Retinal pigment epithelial cell (primary cell): ENCODE results near the gene OR2F1.

Source experiments
- DNase-seq: peaks from one replicate; pipeline ENCODE4 v3.0.0-alpha.2; 2010; ENCODE audit warnings: low read depth
- H3K4me3 ChIP-seq: 2 replicates; pipeline ENCODE4 v1.5.1; 2011; ENCODE audit warnings: mild to moderate bottlenecking, low read length, control low read depth, moderate library complexity
- TF ChIP-seq, protein P1 (sequence below): conservative IDR thresholded peaks from 2 replicates; pipeline ENCODE4 v1.5.1; 2011; ENCODE audit warnings: low read depth, low read length, control low read depth, inconsistent platforms

The OR2F1 gene

DNA sequence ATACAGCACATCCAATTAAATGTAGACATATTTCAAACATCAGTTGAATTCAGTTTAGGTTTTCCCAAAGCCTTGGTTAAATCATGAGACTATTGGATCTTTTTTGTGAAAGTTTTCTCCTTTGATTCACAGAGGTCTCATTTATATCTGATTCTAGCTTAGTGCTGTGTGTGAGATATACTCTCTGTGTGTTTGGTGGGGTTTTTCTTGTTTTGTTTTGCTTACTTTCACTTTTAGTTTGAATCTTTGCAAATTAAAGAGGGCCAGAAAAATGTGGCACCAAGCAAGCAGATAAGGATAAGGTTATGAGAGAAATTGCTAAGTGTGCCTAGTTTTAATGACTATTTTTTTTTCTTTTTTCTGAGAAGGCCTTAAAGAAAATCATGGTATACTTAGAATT lies 32.9 kb downstream of the OR2F1 start:
- TF ChIP-seq, protein P1, sequence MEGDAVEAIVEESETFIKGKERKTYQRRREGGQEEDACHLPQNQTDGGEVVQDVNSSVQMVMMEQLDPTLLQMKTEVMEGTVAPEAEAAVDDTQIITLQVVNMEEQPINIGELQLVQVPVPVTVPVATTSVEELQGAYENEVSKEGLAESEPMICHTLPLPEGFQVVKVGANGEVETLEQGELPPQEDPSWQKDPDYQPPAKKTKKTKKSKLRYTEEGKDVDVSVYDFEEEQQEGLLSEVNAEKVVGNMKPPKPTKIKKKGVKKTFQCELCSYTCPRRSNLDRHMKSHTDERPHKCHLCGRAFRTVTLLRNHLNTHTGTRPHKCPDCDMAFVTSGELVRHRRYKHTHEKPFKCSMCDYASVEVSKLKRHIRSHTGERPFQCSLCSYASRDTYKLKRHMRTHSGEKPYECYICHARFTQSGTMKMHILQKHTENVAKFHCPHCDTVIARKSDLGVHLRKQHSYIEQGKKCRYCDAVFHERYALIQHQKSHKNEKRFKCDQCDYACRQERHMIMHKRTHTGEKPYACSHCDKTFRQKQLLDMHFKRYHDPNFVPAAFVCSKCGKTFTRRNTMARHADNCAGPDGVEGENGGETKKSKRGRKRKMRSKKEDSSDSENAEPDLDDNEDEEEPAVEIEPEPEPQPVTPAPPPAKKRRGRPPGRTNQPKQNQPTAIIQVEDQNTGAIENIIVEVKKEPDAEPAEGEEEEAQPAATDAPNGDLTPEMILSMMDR: no peak

DNA sequence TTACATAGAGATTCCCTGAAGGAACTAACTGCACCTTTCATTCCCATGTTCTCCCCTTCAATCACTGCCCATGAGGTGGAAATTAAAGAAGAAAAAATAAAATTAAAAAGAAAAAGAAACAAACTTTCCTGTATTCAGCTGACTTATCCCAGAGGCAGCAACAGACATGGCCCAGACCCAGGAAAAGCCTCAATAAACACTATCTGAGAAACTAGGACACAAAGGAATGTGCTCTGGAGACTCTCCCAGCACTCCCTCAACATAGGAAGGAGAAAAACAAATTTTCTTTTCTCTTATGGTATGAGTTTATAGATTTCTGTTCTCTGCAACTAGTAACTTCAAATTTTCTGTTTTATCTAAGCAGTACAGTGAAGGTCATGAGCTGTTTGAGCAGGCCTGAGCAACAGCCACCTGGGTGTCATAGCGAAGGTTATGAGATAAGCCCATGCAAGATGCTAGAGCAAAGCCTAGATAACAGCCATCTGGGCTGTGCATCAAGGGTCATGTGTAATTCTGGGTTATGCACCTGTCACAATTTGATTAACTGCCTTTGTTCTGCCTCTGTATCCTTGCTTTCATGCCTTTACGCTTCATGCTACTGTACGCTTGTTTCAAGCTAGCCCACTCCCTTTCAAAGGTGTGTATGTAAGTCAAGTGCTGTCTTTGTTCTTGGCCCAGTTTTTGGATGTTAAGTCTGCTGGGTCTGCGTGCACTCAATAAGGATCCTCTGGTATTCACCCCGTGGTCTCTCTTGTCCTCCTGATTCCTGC lies 34.5 kb downstream of the OR2F1 start:
- TF ChIP-seq, protein P1: no peak
- H3K4me3 ChIP-seq: no peak overlapping the region
- no peak for DNase-seq

More for the DNA sequence above, 32.9 kb downstream of the OR2F1 start:
- H3K4me3 ChIP-seq: no peak overlapping the region
- DNase-seq: no peak

DNA sequence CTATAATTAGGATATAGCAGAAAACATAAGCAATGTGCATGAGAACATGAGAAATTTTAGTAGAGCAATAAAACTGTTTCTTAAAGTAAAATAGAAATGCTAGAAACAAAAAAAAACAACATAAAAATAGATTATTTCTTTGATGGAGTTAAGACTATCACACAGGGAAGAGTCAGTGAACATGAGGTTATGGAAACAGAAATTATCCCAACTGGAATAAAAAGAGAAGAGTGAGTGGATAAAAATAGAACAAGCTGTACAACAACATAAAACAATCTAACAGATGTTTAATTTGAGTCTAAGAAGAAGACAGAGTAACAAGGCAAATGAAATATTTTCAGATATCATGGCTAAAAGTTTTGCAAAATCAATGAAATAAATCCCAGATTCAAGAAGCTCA lies 38.0 kb downstream of the OR2F1 start:
- TF ChIP-seq, protein P1: no peak
- H3K4me3 ChIP-seq: no peak overlapping the region
- DNase-seq: no peak

DNA sequence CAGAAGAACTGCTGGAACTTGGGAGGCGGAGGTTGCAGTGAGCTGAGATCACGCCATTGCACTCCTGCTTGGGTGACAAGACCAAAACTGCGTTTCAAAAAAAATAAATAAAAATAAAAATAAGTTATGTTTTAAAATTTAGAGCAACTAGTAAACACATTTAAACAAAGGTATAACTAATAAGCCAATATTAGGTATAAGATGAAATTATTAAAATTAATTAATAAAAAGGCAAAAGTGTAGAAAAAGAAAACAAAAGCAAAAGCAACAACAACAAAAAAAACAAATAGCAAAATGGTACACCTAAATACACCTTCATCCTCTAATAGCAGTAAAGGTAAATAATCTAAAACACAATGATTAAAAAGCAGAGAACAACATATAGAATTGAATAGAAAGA lies 39.3 kb downstream of the OR2F1 start:
- DNase-seq: no peak
- TF ChIP-seq, protein P1: no peak
- H3K4me3 ChIP-seq: no peak overlapping the region

DNA sequence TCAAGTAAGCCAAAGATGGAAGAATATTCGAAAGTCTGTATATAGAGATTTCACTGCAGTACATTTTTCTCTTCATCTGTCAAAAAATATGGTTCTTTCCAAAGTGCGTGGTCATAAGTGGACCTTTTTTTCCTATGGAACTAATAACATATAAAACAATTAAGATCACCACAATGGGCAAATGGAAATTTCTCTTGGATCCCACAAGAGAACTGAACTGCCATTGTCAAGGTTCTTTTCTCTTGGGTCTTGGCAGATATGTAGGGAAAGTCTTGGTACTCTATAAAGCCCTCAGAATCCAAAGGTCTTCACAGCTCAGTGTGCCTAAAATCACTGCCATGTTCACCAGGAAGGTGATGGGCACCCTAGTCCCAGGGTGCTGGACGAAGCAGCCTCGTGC lies 45.4 kb downstream of the OR2F1 start, which contains the start of gene OR6B1:
Gene OR6B1 (plus strand): TSS at position 301 of the 400 bp plus-strand sequence. CDS start 3,677 bp downstream, outside the sequence.
- no peak for DNase-seq
- TF ChIP-seq, protein P1: no peak
- H3K4me3 ChIP-seq: no peak within 1 kb of the TSS

DNA sequence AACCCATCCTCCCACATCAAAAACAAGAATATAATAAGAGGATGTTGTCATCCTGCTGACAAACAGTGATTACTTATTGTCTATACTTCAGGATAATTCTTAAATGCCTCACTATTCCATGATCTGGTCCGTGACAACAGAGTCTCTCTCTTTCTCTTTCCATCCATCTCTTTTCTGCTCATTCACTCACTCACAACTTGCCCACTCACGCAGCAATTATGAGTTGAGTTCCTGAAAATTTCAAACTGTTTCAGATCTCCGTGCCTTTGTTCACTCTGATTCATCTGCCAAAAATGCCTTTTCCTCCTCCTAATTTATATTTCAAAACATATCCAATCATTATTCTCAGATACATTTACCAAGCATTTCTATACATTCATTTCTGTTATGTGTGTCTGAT lies 46.9 kb downstream of the OR2F1 start:
- DNase-seq: no peak
- TF ChIP-seq, protein P1: no peak
- H3K4me3 ChIP-seq: no peak overlapping the region

DNA sequence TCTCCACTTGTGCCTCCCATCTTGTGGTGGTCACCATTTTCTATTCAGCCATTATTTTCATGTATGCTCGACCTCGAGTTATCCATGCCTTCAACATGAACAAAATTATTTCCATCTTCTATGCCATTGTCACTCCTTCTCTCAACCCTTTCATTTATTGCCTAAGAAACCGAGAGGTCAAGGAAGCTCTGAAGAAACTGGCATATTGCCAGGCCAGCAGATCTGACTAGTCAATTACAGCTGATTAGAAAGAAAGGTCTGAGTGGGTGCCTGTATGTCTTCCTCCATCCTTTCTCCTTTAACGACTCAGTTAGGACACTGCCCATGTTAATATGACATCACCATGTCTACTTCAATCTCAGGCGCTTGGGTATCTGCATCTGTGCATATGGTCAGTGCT lies 50.1 kb downstream of the OR2F1 start:
- TF ChIP-seq, protein P1: no peak
- no peak for DNase-seq
- H3K4me3 ChIP-seq: no peak overlapping the region
